K562 (cell line): ENCODE results near the gene PHTF2. TPM values are rescaled to one million over a fixed set of nuclear protein-coding genes. Genes with fewer than 3 reads are reported as not detected.
A peak's percentile ranks its signal among the peaks of the same experiment; 100 is the strongest.

Experiments used
- BCOR ChIP-seq: fragments of 450-650 bp; IDR thresholded peaks from 2 replicates; pipeline ENCODE4 v1.6.1; 2016
- CTBP1 ChIP-seq: fragments of 450-650 bp; IDR thresholded peaks from 2 replicates; pipeline ENCODE4 v1.6.1; 2016; ENCODE audit warnings: borderline replicate concordance
- DDX20 ChIP-seq: fragments of 450-650 bp; IDR thresholded peaks from 2 replicates; pipeline ENCODE4 v1.6.1; 2016; ENCODE audit warnings: missing genetic modification characterization, low read depth, mild to moderate bottlenecking, missing compliant biosample characterization, moderate library complexity
- ELF1 ChIP-seq: fragments of 200-800 bp; sonication (Bioruptor generic); IDR thresholded peaks from 2 replicates; pipeline ENCODE4 v1.6.1; 2016; ENCODE audit warnings: missing genetic modification characterization, missing compliant biosample characterization
- FOXJ3 ChIP-seq: sonication (generic); formaldehyde crosslinking; IDR thresholded peaks from 2 replicates; pipeline ENCODE4 v1.4.0; 2020; ENCODE audit warnings: mild to moderate bottlenecking, missing genetic modification reagents
- NRF1 ChIP-seq, 2 experiments: fragments of 450-650 bp; IDR thresholded peaks in 1 of 2; conservative IDR thresholded peaks in 1 of 2; 2 replicates each; pipeline ENCODE4 v1.6.1; 2014; ENCODE audit warnings: mild to moderate bottlenecking in 2 of 2
- POLR2B ChIP-seq: fragments of 450-650 bp; IDR thresholded peaks from 2 replicates; pipeline ENCODE4 v1.6.1; 2018; ENCODE audit warnings: low read depth; ENCODE audit not compliant: partially characterized antibody
- RBFOX2 ChIP-seq: fragments of 200-400 bp; formaldehyde crosslinking; IDR thresholded peaks from 2 replicates; pipeline ENCODE4 v1.6.1; 2017; ENCODE audit warnings: low read depth, mild to moderate bottlenecking, low read length, moderate library complexity
- RFX1 ChIP-seq: fragments of 450-650 bp; IDR thresholded peaks from 2 replicates; pipeline ENCODE4 v1.6.1; 2016; ENCODE audit warnings: mild to moderate bottlenecking, moderate library complexity
- SMARCC2 ChIP-seq: fragments of 450-650 bp; IDR thresholded peaks from 2 replicates; pipeline ENCODE4 v1.6.1; 2017; ENCODE audit warnings: antibody characterized with exemption, moderate library complexity, mild to moderate bottlenecking, low read depth
- SRSF3 ChIP-seq: fragments of 200-400 bp; formaldehyde crosslinking; IDR thresholded peaks from 2 replicates; pipeline ENCODE4 v1.6.1; 2016; ENCODE audit warnings: mild to moderate bottlenecking, low read length, moderate library complexity; ENCODE audit not compliant: insufficient read depth
- TAF7 ChIP-seq: fragments of 450-650 bp; IDR thresholded peaks from 2 replicates; pipeline ENCODE4 v1.6.1; 2016; ENCODE audit warnings: missing genetic modification characterization, missing compliant biosample characterization
- ZFP36 ChIP-seq: fragments of 150-350 bp; IDR thresholded peaks from 2 replicates; pipeline ENCODE4 v1.6.1; 2018; ENCODE audit warnings: low read length, low read depth; ENCODE audit not compliant: partially characterized antibody
- ZNF3 ChIP-seq: fragments of 250-450 bp; sonication (Bioruptor Pico); IDR thresholded peaks from 2 replicates; pipeline ENCODE4 v1.5.0; 2021; ENCODE audit warnings: mild to moderate bottlenecking, moderate library complexity
- ZNF324 ChIP-seq: fragments of 250-450 bp; sonication (Bioruptor Pico); IDR thresholded peaks from 2 replicates; pipeline ENCODE4 v1.4.0; 2020; ENCODE audit warnings: mild to moderate bottlenecking
- ZNF830 ChIP-seq: fragments of 250-450 bp; sonication (Bioruptor Pico); IDR thresholded peaks from 2 replicates; pipeline ENCODE4 v1.5.0; 2021; ENCODE audit warnings: mild to moderate bottlenecking
- polyA plus RNA-seq, 8 experiments: library from polyadenylated mRNA; depleted of rRNA in 4 of 8; stranded (reverse) in 5 of 8; unstranded in 3 of 8; fragments of >200 nt; fragmentation: Nextera tagmentation in 2 of 8; fragmentation: Illumina TruSeq in 1 of 8; extraction: Ambion mirVana in 2 of 8; extraction: Trizol in 1 of 8; gene quantifications; 2 replicates each; pipeline versions ENCODE4 v1.2.1 to v1.2.3, GENCODE V29; 2011 to 2014; ENCODE audit warnings: inconsistent platforms in 1 of 8, missing spikeins in 1 of 8
- total RNA-seq, 7 experiments: library from RNA; depleted of rRNA in 6 of 7; stranded (reverse); fragments of >200 nt in 6 of 7; fragmentation: Illumina TruSeq in 2 of 7; extraction: Trizol in 2 of 7; gene quantifications; 2 replicates each; pipeline versions ENCODE4 v1.2.1 to v1.2.3, GENCODE V29; 2011 to 2021; ENCODE audit warnings: low replicate concordance in 1 of 7
- TF ChIP-seq, protein P1 (sequence below): fragments of 250-450 bp; sonication (Bioruptor Pico); IDR thresholded peaks from 2 replicates; pipeline ENCODE4 v1.4.0; 2020; ENCODE audit warnings: mild to moderate bottlenecking, moderate library complexity
- TF ChIP-seq, protein P2 (sequence below): sonication (generic); formaldehyde crosslinking; IDR thresholded peaks from 2 replicates; pipeline ENCODE4 v1.8.1; 2023; ENCODE audit warnings: mild to moderate bottlenecking, missing genetic modification reagents
- TF ChIP-seq, protein P3 (sequence below), 2 experiments: fragments of 450-650 bp in 1 of 2; sonication (generic) in 1 of 2; formaldehyde crosslinking in 1 of 2; IDR thresholded peaks in 1 of 2; conservative IDR thresholded peaks in 1 of 2; 2 replicates each; pipeline versions ENCODE4 v1.6.1 to v1.8.1; 2016 to 2023; ENCODE audit warnings: mild to moderate bottlenecking in 2 of 2, moderate library complexity in 2 of 2, inconsistent platforms in 1 of 2, missing genetic modification reagents in 1 of 2
- TF ChIP-seq, protein P4 (sequence below): fragments of 450-650 bp; formaldehyde crosslinking; IDR thresholded peaks from 2 replicates; pipeline ENCODE4 v1.4.0; 2020; ENCODE audit warnings: mild to moderate bottlenecking, mixed read lengths

Gene PHTF2
- total and polyA plus RNA-seq, 9 of the 15 experiments (the other 6 are each of a cell fraction or from before 2014, with no cell fraction given) = 17.9 to 43.6 (median 25.4) TPM

DNA sequence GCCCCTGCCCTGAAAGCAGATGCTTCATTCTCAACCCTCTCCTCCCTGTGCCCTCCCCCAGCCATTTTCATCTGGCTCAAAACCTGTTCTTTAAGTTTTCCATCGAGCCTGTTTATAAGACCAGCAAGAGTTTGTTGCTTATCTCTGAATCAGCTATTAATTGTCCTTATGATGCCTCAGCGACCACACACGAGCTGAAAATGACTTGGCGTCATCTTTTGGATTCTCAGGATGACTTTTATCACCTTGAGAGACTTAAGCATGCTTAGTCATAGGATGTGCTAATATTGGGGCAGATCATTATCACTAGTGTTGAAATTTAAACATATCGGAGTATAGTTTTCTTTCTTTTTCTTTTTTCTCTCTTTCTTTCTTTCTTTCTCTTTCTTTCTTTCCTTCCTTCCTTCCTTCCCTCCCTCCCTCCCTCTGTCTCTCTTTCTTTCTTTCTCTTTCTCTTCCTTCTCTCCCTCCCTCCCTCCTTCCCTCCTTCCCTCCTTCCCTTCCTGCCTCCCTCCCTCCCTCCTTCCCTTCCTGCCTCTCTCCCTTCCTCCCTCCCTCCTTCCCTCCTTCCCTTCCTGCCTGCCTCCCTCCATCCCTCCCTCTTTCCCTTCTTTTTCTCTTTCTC is 184.5 kb downstream of the PHTF2 start (continued):
- TF ChIP-seq ELF1 (tag) = no peak
- TF ChIP-seq ZNF324 (CRISPR knock-in tag) = no peak
- no peak for TF ChIP-seq ZNF3 (CRISPR knock-in tag)
- no peak for TF ChIP-seq SMARCC2
- no peak for TF ChIP-seq RFX1
- TF ChIP-seq ZNF830 (CRISPR knock-in tag) = no peak
- TF ChIP-seq NRF1 (conservative IDR thresholded peaks at IDR 0.05 in 1 of 2, IDR thresholded peaks at IDR 0.05 in 1 of 2) = no peak
- TF ChIP-seq TAF7 (tag) = 0 out of 2 replicates have a peak, but pooled peaks have one; percentile 24
- no peak for TF ChIP-seq ZFP36
- TF ChIP-seq, protein P1, sequence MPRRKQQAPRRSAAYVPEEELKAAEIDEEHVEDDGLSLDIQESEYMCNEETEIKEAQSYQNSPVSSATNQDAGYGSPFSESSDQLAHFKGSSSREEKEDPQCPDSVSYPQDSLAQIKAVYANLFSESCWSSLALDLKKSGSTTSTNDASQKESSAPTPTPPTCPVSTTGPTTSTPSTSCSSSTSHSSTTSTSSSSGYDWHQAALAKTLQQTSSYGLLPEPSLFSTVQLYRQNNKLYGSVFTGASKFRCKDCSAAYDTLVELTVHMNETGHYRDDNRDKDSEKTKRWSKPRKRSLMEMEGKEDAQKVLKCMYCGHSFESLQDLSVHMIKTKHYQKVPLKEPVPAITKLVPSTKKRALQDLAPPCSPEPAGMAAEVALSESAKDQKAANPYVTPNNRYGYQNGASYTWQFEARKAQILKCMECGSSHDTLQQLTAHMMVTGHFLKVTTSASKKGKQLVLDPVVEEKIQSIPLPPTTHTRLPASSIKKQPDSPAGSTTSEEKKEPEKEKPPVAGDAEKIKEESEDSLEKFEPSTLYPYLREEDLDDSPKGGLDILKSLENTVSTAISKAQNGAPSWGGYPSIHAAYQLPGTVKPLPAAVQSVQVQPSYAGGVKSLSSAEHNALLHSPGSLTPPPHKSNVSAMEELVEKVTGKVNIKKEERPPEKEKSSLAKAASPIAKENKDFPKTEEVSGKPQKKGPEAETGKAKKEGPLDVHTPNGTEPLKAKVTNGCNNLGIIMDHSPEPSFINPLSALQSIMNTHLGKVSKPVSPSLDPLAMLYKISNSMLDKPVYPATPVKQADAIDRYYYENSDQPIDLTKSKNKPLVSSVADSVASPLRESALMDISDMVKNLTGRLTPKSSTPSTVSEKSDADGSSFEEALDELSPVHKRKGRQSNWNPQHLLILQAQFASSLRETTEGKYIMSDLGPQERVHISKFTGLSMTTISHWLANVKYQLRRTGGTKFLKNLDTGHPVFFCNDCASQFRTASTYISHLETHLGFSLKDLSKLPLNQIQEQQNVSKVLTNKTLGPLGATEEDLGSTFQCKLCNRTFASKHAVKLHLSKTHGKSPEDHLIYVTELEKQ (CRISPR knock-in tag) = no peak
- TF ChIP-seq, protein P2, sequence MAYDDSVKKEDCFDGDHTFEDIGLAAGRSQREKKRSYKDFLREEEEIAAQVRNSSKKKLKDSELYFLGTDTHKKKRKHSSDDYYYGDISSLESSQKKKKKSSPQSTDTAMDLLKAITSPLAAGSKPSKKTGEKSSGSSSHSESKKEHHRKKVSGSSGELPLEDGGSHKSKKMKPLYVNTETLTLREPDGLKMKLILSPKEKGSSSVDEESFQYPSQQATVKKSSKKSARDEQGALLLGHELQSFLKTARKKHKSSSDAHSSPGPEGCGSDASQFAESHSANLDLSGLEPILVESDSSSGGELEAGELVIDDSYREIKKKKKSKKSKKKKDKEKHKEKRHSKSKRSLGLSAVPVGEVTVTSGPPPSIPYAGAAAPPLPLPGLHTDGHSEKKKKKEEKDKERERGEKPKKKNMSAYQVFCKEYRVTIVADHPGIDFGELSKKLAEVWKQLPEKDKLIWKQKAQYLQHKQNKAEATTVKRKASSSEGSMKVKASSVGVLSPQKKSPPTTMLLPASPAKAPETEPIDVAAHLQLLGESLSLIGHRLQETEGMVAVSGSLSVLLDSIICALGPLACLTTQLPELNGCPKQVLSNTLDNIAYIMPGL (CRISPR knock-in tag) = no peak
- TF ChIP-seq SRSF3 = no peak
- TF ChIP-seq RBFOX2 = no peak
- TF ChIP-seq CTBP1 = peak; percentile 52; the same call in 1 of the 2 replicates
- no peak for TF ChIP-seq DDX20 (tag)
- TF ChIP-seq BCOR = no peak
- TF ChIP-seq, protein P3, sequence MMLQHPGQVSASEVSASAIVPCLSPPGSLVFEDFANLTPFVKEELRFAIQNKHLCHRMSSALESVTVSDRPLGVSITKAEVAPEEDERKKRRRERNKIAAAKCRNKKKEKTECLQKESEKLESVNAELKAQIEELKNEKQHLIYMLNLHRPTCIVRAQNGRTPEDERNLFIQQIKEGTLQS (IDR thresholded peaks at IDR 0.05) = peak; percentile 76
- TF ChIP-seq, protein P3 (CRISPR knock-in tag; conservative IDR thresholded peaks at IDR 0.05) = no peak
- no peak for TF ChIP-seq FOXJ3 (CRISPR knock-in tag)
- TF ChIP-seq, protein P4, sequence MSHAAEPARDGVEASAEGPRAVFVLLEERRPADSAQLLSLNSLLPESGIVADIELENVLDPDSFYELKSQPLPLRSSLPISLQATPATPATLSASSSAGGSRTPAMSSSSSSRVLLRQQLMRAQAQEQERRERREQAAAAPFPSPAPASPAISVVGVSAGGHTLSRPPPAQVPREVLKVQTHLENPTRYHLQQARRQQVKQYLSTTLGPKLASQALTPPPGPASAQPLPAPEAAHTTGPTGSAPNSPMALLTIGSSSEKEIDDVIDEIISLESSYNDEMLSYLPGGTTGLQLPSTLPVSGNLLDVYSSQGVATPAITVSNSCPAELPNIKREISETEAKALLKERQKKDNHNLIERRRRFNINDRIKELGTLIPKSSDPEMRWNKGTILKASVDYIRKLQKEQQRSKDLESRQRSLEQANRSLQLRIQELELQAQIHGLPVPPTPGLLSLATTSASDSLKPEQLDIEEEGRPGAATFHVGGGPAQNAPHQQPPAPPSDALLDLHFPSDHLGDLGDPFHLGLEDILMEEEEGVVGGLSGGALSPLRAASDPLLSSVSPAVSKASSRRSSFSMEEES (CRISPR knock-in tag) = no peak
- TF ChIP-seq POLR2B = no peak
